ENCODE results near the gene DNAJB6.

- TF ChIP-seq CTCF (IDR thresholded peaks at IDR 0.05) (no peak), POLR2AphosphoS5 (IDR thresholded peaks at IDR 0.05) (no peak), EP300 (IDR thresholded peaks at IDR 0.05) (no peak), POLR2A (IDR thresholded peaks at IDR 0.05) (no peak)
Measured at GRCh38 chr7:157361537-157361936, 24.7 kb downstream of the DNAJB6 start.

Measured in suprapubic skin (tissue), 4 donors.